Activated CD8-positive, alpha-beta memory T cell treated with anti-CD3 and anti-CD28 coated beads for 1 hour (primary cell): Measurements from ENCODE around the gene AOC3.
"Not testable (repeated sequence)": the region's sequence is repeated elsewhere in the genome, so short reads cannot be mapped to it uniquely, and the experiment has no call there.

Experiments used
- DNase-seq, 2 donors: peaks; one replicate each; pipeline ENCODE4 v3.0.0-alpha.2; 2020; ENCODE audit warnings: low read depth in 1 of 2; ENCODE audit errors: extremely low read depth in 1 of 2

Gene AOC3

DNA sequence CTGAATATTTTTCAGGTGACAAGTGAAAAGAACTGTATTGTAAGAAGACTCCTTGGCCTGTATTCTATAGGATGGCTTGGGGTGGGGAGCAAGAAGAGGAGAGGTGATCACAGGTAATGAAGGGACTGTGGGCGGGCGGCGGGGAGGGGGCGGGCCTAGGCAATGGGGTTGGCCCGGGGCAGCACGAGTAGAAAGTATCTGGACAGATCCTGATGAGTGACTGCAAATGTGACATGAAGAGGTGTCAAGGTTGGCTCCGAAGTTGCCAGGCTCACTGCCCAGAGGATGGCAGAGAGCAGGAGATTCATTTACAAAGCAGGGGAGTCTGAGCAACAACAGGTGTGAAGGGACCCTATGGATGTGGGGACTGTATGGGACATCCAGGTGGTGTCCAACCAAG is 38.8 kb downstream of the AOC3 start:
- no peak for DNase-seq

- DNase-seq = no peak
Measured at GRCh38 chr17:42891539-42892152, 40.6 kb downstream of the AOC3 start.

DNA sequence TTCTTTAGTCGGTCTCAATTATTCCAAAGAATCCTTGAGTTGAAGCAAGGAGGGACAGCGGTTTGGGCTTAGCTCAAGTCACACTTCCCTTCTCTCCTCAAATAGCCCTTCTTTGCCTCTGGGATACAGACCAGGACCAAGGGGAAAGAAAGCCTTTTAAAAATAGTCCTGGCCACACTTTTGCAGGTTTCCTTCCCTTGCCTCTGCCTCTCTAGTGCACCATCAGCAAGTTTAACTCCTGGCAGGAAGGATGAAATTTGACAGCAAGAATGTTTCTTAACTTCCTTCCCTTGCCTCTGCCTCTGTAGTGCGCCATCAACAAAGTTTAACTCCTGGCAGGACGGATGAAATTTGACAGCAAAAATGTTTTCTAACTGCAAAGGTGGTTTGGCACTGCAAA is 42.4 kb downstream of the AOC3 start:
- DNase-seq = no peak

DNA sequence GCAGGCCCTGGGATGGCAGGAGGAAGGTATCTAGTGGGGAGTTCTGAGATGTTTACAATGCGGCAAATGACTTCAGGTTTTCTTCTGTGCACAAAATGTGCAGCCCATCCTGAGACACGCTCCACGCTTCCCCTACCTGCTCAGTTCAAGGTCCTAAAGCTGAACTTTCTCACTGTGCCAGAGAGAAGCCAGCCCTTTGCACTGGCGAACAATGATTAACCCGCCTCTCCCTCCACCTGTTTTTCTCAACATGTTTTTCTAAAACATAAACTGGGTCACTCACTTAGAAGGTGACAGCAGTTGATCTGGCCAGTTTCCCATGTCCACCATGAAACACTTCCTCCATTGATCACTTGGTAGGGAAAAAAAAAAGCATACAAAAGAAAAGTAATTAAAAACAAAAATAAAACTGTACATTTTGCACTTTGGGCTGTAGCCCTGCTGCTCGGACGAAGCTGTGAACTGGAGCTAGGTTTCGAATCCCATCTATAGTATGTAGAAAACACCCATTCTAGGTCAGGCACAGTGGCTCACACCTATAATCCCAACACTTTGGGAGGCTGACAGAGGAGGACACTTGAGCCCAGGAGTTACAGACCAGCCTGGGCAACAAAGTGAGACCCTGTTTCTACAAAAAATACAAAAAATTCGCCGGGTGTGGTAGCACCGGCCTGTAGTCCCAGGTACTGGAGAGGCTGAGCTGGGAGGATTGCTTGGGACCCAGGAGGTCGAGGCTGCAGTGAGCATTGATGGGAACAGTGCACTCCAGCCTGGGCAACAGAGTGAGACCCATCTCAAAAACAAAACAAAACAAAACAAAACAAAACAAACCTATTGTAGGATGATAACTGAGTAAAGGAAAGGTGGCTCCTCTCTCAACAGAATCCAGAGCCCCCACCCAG is 43.5 kb downstream of the AOC3 start:
- no peak for DNase-seq

GRCh38 chr17:42895185-42895555 is 44.2 kb downstream of the AOC3 start:
- DNase-seq = no peak

GRCh38 chr17:42898147-42898811 is 47.3 kb downstream of the AOC3 start:
- DNase-seq = no peak

GRCh38 chr17:42899981-42900380 is 49.0 kb downstream of the AOC3 start:
- not testable (repeated sequence) for DNase-seq

GRCh38 chr17:42900460-42901331 is 49.7 kb downstream of the AOC3 start, which contains the start of gene G6PC1:
Gene G6PC1, plus strand, starts transcription at chr17:42900799. Its CDS starts 78 bp downstream, at chr17:42900877.
- DNase-seq = no peak

GRCh38 chr17:42901535-42902229 is 50.7 kb downstream of the AOC3 start:
- DNase-seq = no peak

DNA sequence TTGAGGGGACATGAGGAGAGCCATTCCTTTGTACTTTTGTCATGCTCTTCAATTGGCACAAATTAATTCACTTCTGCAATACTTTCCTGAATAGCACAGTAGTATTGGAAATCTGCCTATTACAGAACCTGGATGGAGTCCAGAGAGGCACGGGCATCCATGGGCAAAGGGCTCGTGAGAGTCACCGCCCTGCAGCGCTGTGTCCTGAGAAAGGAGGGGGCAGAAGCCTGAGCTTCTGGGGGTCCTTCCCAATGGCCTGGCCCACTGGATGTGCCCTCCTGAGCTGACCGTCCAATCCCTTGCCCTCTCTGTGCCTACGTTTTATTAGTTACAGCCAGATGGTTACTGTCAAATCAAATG is 53.1 kb downstream of the AOC3 start:
- DNase-seq = no peak

GRCh38 chr17:42906772-42907446 is 55.9 kb downstream of the AOC3 start:
- no peak for DNase-seq
